HG03469 (cell line): ENCODE data around the gene CCDC83.
A peak's percentile ranks its signal among the peaks of the same experiment; 100 is the strongest.
"Not testable (repeated sequence)": the region's sequence is repeated elsewhere in the genome, so short reads cannot be mapped to it uniquely, and the experiment has no call there.

Experiments used
- ATAC-seq: cut with Tn5 transposase; IDR thresholded peaks from one replicate; pipeline ENCODE4 v1.9.1; 2021; ENCODE audit warnings: mild to moderate bottlenecking, moderate library complexity, moderate number of reproducible peaks; ENCODE audit not compliant: unreplicated experiment

CCDC83 gene

DNA sequence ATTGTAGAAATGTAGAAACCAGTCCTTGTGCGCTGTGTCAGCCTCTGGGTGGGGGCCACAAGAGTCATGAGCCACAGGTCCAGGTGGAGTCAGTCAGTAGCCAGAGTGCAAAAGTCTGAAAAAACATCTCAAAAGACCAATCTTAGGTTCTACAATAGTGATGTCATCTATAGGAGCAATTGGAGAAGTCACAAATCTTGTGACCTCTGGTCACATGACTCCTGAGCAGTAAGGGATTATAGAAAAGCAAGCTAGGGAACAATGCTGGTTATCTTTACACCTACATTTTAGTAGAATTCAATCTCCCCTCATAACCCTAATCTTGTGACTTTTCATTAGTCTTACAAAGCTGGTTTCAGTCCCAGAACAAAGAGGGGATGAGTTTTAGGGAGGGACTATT lies 82.7 kb downstream of the CCDC83 start:
- ATAC-seq = no peak

DNA sequence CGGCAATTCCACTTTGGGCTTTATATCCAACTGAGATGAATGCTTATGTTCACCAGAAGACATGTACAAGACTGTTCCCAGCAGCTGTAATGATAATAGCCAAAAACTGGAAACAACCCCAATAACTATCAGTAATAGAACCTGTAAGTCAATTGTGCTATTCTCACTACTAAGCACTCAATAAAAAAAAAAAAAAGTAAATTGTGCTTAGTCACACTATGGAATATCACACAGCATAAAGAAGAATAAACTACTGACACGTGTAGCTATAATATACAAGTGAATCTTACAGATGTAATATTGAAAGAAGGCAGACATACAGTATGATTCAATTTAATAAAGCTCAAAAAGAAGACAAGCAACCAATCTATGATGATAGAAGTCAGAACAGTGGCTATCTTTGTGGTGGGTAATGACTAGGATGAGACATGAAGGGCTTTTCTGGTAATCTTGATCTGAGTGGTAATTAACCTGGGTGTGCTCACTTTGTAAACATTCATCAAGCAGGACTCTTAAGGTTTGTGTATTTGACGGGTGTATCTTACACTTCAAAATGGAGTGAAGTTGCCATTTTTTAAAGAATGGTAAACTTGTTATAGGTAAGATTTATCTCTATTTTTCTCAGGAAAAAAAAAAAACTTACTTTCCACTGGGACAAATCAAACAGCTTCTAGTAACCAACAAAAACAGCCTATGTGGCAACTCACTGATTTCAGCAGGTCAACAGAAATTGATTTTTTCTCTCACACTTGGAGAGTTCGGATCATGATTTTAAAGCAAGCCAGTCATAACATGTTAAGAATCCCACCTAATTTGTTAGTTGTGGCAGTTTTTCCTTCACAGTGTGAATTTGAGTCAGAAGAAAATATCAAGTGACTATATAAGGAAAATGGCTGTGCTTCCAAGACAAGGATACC lies 84.2 kb downstream of the CCDC83 start:
- no peak for ATAC-seq

DNA sequence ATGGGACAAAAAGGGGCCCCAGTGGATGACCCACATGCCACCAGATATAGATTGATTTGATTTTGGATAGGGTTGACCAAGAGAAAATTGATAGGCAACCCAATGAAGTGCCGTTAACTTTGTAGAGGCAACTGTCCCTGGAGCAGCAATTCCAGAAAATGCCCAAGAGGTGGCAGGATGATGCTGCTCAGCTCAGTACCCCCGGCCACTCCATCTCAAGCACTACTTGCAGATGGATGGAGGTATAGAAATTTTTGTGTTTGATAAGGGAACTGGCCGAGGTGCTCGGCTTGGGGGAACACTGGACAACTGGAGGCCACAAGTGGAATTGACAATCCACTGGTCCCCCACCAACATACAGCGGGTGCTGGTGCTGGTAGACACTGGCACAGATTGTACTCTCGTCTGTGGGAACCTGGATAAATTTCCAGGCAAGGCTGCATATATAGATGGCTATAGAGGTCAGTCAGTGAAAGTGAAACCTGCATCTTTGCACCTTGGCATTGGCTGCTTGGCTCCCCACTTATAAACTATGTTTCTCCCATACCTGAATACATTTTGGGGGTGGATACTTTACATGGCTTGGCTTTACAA lies 86.3 kb downstream of the CCDC83 start:
- no peak for ATAC-seq

DNA sequence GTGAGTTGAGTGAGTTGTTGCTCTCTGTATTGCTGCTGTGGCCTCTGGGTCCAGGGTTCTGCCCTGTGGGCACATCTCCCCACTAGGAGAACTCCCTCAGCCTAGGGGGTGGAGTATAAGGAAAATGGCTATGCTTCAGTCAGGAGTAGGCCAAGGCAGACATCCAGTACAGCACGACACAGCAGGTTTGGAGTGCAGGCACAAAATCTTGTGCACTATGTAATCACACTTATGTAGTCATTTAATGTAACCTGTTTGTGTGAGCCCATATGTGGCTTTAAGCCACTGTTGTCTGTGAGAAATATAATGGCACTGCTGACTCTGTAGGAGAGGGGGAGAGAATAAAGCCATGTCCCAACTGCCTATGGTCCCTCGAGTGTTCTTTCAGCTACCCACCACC lies 90.1 kb downstream of the CCDC83 start:
- ATAC-seq = no peak

DNA sequence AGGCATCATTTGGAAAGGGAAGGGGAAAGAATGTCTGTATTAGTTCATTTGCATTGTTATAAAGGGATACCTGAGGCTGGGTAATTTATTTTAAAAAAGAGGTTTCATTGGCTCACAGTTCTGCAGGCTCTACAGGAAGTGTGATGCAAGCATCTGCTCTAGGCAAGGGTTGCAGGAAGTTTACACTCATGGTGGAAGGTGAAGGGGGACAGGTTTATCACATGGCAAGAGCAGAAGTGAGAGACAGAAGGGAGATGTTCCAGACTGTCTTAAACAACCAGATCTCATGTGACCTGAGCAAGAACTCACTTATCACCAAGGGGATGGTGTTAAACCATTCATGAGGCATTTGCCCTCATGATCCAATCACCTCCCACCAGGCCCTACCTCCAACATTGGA lies 90.6 kb downstream of the CCDC83 start:
- no peak for ATAC-seq

DNA sequence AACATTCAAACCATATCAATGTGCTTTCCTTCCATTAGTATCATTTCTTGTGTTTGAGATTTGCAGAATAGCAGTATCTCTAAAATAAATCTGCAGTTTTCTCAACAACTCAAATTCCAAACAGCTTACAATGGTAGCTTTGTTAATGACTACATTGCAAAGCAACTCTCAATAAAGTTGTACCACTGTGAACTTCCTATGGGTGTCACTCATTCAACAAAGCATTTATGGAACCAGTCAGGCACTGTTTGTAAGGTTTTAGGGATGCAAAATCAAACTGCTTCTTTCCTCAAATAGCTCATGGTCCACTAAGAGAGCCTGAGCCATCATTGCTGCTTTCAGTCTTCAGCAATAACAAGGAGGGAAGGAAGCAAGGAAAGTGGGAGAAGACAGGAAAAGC lies 91.0 kb downstream of the CCDC83 start:
- ATAC-seq = no peak

DNA sequence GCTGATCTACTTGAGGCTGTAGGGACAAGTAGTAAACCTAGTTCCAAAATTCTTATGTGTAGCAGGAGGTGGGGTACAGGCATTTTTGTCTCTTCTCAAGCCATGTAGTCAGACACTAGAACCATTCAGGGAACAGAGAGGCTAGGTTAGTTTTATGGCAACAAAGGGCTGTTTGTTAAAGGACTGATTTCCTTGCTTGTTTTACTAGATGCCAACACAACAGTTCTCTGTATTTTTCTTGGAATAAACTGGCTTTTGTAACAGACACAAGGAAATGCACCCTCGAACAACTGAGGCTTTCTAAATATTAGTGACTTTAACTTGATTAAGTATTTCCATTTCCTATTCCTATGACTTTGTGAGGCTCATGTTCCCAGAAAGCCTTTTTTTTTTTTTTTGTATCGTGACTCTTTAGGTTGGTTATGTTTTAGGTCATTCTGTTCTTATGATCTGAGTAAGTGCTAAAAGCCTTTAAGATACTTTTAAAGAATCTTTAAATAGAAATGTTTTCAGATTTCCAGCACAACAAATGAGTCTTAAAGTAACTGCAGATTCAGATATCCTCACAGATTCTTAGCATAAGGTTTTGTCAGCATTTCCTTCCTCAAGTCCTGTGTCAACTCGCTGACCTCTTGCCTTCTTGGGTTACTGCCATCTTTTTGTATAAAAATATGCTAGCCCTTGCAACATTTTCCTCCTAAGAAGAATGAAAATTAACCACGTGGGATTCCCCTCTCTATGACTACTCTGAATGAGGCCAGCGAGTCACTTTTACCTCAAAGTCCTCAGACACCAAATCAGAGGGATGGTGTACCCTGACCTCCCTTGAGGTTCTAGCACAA lies 92.5 kb downstream of the CCDC83 start:
- ATAC-seq = peak; percentile 35

DNA sequence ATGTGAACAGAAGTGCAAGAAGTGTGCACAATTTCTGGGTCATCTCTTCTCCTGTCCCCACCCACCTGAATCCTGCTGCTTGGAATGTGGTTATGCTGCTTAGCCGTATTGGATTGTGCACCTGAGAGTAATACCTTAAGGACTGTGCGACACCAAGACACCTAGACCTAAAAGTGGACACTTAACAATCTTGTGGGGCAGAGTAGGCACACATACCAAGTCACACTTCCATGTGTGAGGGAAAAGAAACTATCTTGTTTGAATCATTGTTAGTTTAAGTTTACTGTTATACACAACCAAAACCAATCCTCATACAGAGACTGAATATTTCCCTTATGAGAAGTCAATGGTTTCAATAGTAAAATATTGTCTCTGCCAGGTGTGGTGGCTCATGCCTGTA lies 93.7 kb downstream of the CCDC83 start:
- no peak for ATAC-seq

DNA sequence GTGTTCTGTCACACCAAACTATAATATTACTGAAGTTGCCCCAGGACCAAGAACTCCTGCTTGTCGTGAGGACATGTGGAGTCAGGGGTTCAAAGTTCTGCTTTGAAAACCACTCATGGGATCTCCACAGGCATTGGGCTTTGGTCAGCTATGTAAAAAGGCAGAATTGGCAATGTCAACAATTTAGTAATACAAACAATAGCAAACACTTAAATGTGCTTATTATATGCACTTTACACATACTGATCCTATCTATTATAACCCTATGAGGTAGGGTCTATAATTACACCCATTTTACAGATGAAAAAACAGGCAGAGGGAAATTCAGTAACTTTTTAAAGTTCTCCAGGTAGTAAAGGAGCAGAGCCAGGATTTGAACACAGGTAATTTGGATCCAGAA lies 94.6 kb downstream of the CCDC83 start:
- no peak for ATAC-seq

DNA sequence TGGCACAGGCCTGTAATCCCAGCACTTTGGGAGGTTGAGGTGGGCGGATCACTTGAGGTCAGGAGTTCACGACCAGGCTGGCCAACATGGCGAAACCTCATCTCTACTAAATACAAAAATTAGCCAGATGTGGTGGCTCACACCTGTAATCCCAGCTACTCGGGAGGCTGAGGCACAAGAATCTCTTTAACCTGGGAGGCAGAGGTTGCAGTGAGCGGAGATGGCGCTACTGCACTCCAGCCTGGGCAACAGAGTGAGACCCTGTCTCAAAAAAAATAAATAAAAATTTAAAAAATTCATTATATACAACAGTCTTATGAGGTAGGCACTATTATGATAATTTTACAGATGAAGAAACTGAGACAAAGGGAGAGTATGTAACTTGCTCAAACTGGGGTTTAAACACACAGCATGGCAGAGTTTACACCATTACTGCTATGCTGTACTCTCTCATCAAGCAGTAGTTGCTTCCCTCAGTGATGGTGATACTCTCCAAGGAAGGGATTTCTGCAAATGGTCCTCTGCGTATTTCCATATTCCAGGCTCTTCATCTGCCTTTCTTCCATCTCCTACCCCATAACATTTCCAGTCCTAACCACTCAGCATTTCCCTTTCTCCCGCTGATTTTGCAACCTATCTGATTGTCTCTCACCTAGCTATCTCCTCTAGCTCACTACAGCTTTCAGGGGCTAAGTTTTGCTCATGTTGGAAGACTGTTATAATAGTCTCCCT lies 95.3 kb downstream of the CCDC83 start:
- ATAC-seq = no peak

DNA sequence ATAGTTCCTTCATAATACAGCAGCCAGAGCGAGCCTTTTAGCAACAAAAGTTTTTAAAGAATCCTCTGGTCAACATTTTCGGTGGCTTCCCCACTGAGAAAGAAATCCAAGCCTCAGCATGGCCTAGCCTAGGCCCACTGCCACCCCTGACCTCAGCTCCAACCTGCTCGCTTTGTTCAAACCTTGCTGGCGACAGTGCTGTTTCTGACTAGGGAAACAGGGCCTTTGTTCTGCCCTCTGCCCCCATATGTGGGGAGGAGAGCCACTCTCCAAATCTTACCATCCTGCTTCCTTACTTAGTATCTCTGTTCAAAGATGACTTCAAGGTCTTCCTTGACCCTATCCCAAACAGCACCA lies 95.8 kb downstream of the CCDC83 start:
- ATAC-seq = no peak

DNA sequence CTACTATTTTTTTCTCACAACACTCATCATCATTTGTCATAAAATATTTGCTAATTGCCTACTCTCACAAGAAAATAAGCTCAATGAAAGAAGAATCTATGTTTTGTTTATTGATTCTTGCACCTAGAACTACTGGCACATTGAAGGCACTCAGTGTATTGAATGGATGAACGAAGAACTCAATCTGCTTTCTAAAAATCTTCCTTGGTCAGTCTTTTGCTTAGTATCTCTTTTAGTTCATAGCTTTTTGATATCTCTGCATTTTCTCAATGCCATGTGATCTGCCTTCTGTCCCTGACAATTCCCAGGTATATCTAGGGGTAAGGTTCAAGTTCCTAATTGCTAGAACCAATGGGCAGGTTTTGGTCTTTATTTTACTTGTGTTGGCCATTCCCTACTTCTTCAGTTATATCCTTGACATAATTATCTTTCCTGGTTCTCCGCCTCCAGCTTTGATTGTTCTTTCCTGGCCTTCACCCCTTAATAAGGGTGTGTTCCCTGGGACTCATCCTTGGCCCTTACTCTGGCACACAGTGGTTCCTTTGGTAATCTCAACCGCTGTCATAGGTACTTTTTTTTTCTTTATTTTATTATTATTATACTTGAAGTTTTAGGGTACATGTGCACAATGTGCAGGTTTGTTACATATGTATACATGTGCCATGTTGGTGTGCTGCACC lies 96.4 kb downstream of the CCDC83 start:
- no peak for ATAC-seq

DNA sequence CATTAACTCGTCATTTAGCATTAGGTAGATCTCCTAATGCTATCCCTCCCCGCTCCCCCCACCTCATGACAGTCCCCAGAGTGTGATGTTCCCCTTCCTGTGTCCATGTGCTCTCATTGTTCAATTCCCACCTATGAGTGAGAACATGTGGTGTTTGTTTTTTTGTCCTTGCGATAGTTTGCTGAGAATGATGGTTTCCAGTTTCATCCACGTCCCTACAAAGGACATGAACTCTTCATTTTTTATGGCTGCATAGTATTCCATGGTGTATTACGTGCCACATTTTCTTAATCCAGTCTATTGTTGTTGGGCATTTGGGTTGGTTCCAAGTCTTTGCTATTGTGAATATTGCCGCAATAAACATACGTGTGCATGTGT lies 96.9 kb downstream of the CCDC83 start:
- not testable (repeated sequence) for ATAC-seq

DNA sequence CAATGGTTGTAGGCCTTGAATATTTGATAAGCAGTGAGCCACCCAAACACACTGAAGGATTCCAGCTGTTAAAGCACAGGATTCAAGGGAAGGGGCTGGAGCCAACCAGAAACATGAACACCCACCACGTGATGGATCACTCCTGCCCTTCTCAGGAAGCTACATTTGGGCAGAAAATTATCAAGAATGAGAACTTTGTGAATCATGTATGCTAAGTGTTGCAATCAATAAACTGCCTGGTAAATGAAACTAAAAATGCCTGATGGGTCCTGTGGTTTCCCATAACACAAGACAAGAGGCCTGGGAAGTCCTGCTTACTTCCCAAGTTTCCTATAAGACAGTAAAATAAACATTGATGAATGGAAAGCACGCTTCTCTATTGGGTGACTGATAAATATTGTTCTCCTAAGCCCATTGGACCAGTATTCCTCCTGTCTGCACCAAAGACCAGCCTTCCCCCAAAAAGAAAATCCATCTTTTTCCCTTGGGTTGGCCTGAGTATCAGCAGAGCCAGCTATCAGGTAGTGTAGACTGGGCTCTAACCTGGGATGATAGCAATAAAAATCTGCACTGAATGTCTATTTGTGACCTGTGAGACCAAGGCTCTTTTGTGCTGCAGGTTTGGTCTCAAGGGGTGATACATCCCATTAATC lies 98.4 kb downstream of the CCDC83 start:
- ATAC-seq = no peak

DNA sequence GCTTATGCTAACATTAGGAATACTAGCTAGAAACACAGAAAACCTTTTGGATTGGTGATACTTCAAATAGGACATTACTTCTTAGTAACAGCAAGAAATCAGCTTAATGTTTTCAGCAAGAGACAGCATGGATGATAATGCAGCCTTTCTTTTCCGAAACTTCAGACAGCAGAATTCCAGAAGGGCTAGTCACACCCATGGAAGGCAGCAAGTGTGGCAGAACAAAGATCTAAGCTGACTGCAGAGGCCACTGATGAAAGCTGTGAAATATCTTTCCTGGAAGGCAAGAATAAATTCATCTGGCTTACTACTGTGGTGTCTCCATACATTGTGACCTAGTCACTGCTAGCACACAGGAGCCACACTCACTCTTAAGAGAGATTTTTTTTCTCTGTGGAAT lies 100.3 kb downstream of the CCDC83 start:
- no peak for ATAC-seq

DNA sequence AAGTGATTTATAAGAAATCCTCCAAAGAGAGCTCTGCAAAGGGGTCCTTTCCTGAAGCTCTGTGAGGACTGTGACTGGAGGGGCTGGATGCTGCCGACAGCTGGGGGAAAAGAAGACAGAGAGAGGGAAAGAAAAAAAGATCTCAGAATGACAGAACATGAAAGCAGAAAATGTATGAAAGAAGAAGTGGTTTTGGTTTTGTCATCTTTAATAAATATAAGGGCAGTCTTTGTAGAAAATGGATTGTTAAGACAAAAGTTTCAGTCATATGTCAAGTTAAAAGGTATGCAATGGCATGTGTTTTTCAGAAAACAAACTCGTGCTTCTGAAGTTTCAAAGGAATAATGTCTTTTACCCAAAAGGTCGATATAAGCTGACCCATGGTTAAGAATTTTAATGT lies 105.5 kb downstream of the CCDC83 start:
- no peak for ATAC-seq

DNA sequence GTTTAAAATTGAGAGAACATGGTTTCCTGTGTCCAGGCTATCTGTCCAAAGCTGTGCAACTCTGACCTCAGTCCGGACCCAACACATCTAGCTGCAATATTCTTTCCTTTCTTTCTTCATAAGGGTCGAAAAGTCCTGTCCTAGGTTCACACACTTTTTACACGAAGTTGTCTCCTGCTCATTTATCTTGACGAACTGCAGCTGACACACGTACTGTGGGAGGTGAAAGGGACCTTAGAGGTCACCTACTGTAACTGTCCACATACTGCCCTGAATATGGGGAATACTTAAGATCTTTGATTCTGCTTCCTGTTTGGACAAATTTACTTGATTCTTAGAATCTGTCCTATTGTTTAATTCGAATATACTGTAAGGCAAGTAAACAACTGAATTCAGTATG lies 105.9 kb downstream of the CCDC83 start:
- ATAC-seq = no peak

DNA sequence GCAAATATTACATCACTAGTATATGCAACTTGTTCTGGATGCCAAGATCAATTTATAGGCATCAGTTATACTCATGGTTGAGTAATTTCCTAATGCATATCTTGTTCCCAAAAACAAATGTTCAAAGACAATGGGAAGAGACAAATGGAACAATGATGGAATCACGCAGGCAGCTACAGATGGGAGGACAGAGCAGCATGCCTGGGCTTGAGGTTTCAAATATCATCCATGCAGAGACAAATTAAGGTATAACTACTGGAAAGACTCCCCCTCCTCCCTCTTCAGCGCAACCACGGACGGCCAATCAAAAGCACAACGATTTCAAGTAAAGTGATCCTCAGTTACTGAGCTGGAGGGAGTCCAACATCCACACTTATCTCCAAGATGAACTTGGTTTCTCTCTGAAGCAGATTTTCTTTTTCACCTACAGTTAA lies 106.8 kb downstream of the CCDC83 start:
- no peak for ATAC-seq

DNA sequence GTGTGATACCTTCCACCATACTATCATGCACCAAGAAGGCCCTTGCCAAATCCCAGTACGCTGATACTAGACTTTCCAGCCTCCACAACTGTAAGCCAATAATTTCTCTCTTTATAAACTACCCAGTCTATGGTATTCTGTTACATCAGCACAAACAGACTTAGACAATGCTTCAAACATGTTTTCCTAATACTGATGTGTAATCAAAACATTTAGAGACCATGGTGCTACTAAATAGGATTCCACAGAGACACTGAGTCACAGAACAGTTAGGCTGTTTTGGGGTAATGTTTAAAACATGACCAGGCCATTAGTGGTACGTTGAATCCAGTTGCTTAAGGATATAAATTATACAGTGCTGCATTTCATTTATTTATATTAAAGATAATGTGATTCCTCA lies 110.0 kb downstream of the CCDC83 start:
- ATAC-seq = no peak

DNA sequence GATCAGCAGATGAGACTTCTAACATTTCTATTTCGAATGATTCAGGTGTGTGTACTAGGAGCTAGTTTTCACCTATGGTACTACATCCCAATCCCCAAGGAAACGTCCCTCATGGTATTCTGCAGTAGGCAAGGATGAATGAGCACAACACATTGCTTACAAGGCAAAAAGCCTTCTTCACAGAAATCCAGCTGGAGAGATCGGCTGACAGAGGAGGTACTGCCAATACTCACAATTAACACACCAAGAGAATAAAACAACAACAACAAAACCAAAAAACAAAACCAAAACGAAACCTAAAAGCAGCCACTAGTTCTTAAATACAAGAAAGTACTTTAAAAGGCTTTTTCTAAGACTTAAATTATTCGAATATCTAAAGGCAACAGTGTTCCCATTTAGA lies 112.3 kb downstream of the CCDC83 start:
- ATAC-seq = no peak
